Right renal pelvis (tissue), 4 donors: Measurements from ENCODE around the gene TRIOBP. TPM values are rescaled to one million over a fixed set of nuclear protein-coding genes. Genes with fewer than 3 reads are reported as not detected.
"Not testable (repeated sequence)": the region's sequence is repeated elsewhere in the genome, so short reads cannot be mapped to it uniquely, and the experiment has no call there.

Source experiments
- DNase-seq, 4 donors: peaks; one replicate each; pipeline ENCODE4 v3.0.0-alpha.2; 2013; ENCODE audit warnings: low read depth in 4 of 4, low spot score in 3 of 4, missing footprints in 1 of 4
- polyA plus RNA-seq, 4 donors: library from polyadenylated mRNA; unstranded; fragments of 120-200 nt; gene quantifications; one replicate each; pipeline ENCODE4 v1.2.1, GENCODE V29; 2013; ENCODE audit not compliant: insufficient read length in 4 of 4

The TRIOBP gene
- polyA plus RNA-seq, 4 donors, result 60.6 to 89.0 (median 64.1) TPM

DNA sequence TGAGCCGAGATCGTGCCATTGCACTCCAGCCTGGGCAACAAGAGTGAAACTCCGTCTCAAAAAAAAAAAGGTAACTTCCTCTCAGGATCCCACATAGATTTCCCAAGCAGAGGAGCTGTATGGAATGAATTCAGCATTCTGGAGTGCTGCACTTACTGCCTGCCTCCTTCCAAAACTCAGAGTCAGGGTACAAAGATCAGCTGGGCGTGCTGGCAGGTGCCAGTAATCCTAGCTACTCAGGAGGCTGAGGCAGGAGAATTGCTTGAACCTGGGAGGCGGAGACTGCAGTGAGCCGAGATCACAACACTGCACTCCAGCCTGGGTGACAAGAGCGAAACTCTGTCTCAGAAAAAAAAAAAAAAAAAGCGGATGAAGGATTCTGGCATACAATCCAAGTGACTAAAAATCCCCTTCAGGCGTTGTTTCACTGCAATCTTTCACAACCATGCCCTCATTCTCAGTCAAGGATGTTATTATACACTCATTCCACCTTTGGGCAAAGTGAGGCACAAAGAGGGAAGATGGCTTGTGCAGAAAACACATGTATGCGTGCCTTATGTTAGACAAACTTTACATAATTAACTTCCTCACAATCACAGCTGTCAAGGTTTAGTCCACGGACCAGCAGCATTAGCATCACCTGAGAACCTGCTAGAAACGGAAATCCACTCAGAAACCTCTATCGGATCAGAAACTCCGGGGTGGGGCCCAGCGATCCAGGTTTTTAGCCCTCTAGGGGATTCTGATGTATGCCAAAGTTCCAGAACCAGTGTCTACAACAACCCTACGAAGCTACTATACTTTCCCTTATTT is 11.8 kb upstream of the TRIOBP start:
- DNase-seq, result no peak

DNA sequence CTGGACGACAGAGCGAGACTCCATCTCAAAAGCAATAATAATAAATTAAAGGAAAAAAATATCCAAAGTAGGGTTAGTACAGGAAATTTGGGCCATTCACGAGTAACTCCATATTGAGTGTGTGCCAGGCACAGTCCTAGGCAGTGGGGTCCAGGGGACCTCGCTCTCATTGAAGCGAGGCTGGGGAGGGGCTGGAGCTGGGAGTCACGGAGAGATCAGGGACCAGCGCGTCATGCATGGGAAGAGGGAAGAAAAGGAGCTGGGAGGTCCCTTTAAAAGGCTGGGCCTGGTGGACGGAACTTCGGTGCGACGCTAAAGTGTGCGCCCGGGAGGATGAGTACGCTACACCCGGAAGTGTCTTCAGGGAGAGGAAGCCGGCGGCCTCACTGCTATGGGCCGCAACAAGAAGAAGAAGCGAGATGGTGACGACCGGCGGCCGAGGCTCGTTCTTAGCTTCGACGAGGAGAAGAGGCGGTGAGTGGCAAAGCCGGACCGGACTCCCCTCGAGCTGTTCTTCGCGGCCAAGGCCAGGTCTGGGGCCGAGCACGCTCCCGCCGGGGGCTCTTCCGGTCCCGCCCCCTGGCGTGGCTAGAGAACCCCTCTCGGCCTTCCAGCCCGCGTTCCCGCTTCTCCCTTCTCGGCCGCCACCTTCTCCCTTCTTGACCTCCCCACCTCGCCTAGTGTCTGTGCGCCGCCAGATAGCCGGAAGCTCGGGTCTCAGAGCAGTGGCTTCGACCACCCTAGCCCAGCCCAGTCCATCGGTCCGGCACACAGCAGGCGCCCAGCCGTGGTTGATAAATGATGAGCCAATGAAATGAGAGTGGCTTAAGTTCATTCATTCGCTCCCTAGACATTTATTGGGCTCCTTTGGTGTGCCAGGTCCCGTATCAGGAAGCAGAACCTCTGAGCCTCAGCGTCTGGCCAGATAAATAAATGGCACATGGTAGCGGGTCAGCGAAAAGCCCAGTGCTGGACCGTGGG is 10.6 kb upstream of the TRIOBP start, which contains the start of gene NOL12:
Gene NOL12, plus strand, starts transcription at position 342 of the 981 bp plus-strand sequence. Its CDS starts 50 bp downstream, at position 392.
- peak in 3 of 4 donors; percentile 76 to 90 (median 76) for DNase-seq

DNA sequence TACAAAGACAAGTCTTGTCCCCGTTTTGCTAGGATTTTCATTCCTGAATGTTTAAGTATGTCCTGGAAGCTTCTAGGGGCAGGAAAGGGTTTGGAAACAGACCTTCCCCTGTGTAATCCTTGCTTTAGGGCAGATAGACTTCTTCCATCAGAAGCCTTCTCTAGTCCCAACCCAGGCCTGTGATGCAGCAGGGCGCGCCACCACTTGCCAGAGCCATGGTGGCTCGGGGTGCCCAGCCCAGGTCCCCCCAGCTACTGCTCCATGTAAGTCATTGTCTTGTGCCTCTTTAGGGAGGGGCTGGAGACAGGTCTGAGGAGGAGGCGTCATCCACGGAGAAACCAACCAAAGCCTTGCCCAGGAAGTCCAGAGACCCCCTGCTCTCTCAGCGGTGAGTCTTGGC is 6.4 kb upstream of the TRIOBP start:
- no peak for DNase-seq

DNA sequence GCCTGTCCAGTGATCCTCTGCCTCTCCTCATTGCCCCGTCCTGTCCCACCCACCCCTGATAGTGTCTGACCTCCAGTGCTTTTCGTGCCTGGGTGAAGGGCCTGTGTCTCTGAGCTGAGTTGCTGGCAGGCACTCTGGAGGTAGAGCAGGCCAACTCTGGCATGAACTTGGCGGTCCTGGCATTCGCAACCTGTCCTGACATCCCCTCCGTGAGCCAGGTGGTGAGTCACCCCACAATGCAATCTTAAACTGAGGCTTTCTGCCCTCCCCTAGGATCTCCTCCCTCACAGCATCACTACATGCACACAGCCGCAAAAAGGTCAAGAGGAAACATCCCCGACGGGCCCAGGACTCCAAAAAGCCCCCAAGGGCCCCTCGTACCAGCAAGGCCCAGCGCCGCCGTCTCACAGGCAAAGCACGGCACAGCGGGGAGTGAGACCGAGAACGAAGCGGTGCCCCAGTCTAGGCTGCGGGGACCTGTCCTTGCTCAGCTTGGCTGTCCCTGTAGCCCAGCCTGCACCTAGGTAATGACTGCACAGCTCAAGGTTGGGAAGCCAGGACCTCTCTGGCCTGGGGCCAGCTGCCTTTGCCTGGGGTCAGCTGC is 5.8 kb upstream of the TRIOBP start:
- DNase-seq, result no peak

DNA sequence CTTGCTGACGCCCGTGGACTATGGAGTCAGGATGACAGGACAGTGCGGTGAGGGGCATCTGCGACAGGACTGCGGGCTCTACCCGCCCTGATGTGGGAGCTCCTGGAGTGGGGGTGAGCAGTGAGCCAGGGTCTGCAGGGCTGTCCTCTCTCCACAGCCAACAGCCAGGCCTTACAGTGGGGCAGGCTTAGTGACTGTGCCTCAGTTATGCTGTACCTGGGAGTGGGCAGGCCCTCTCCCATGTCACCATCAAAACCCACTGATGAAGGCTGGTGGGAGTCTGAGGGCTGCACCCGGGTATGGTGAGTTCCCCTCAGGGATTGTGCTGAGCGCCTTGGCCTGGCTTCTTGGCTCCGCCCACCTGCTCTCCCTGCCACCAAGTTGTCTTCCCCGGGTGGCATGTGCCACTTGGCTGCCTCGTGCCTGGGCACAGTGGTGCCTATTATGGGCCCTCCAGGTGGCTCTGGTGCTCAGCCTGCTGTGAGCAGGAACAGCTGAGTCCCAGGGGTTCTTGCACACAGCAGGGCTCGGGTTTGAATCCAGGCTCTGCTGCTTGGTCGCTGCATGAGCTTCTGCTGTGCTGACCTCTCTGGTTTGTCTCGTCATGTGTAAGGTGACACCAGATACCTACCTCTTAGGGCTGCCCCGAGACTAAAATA is 4.1 kb upstream of the TRIOBP start:
- DNase-seq, result no peak

DNA sequence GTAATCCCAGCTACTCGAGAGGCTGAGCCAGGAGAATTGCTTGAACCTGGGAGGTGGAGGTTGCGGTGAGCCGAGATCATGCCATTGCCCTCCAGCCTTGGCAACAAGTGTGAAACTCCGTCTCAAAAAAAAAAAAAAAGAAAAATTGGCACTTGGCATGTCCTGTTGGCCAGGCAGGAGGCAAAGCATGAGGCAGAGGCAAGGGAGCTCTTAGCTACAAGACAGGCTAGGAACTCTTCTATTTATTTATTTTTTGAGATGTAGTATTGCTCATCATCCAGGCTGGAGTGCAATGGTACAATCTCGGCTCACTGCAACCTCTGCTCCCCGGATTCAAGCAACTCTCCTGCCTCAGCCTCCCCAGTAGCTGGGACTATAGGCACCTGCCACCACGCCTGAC is 2.7 kb upstream of the TRIOBP start:
- not testable (repeated sequence) for DNase-seq

DNA sequence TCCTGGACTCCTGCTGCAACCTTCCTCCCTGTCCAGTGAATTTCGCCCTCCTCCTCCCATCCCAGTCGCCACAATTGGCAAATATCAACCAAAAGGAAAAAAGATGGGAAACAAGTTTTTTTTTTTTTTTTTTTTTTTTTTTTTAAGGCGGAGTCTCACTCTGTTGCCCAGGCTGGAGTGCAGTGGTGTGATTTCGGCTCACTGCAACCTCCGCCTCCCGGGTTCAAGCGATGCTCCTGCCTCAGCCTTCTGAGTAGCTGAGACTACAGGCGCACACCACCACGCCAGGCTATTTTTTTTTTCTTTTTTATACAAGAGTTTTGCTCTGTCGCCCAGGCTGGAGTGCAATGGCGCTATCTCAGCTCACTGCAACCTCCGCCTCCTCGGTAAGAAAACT is 590 bp upstream of the TRIOBP start:
- DNase-seq, result not testable (repeated sequence)

DNA sequence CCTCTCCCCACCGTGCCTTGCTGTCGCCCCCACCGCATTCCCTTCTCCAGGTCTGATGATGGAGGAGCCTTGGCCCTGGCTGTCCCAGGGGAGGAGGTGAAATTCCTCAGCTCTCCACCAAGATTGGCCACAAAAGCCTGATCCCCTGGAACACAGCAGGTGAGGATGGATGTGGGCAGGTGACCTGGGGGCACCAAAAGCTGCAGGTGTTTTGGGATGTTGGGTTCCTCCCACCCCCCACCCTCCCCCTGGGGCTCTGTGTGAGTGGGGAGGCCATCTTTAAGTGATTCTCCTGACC is 639 bp downstream of the TRIOBP start:
- DNase-seq, result no peak

DNA sequence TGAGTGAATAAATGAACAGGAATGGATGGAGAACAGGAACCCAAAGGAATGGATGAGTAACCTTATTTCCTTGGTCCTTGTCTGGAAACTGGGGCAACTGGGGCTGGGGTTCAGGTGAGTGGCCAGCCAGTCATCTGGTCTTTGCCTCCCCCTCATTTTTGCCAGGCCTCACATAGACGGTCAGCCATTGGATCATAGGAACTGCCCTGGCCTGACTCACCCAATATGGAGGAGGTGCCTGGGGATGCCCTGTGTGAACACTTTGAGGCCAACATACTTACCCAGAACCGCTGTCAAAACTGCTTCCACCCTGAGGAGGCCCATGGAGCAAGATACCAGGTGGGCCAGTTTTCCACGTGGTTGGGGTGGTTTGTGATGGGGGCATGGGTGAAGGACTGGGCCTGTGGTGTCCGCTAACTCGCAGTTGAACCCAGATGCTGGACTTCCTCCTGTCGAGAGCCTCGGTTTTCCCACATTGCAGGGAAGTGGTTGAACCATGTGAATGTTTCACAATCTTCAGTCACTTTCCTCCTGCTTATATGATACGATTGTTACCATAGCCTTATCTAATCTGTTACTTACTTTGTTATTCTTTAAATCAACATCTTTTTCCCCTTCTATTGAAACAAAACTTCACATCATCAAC is 4.4 kb downstream of the TRIOBP start:
- no peak for DNase-seq

DNA sequence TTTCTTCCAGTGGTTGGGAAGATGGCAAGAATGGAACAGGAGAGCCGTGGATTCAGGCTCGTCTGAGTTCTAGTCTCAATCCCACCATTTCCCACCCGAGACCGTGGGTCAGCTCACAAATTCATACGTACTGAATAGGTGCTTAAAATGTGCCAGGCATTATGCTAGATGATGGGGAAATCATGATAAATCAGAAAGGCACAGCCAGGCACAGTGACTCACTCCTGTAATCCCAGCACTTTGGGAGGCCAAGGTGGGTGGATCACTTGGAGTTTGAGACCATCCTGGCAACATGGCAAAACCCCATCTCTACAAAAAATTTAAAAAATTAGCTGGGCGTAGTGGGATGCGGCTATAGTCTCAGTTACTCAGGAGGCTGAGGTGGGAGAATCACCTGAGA is 7.1 kb downstream of the TRIOBP start:
- DNase-seq, result no peak

DNA sequence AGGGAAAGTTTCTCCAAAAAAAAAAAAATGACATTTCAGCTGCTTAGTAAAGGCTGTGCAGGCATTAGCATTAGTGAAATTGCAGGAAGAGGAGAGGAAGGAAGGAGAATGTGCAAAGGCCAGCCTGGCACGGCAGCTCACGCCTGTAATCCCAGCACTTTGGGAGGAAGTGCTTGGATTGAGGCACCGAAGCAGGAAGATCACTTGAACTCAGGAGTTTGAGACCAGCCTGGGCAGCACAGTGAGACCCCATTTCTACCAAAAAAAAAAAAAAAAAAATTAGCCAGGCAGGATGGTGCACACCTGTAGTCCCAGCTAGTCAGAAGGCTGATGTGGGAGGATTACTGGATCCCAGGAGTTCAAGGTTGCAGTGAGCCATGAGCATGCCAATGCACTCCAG is 7.8 kb downstream of the TRIOBP start:
- no peak for DNase-seq

DNA sequence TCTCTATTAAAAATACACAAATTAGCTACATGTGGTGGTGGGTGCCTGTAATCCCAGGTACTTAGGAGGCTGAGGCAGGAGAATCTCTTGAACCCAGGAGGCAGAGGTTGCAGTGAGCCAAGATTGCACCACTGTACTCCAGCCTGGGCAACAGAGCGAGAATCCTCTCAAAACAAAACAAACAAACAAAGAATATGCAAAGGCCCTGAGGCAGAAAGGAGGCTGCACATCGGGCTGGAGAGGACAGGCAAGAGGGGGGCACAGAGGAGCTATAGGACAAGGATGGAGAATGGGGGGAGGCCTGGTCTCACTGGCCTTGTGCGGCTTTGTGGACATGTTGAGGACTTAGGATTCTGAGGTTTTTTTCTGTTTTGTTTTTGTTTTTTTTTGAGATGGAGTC is 8.4 kb downstream of the TRIOBP start:
- no peak for DNase-seq

DNA sequence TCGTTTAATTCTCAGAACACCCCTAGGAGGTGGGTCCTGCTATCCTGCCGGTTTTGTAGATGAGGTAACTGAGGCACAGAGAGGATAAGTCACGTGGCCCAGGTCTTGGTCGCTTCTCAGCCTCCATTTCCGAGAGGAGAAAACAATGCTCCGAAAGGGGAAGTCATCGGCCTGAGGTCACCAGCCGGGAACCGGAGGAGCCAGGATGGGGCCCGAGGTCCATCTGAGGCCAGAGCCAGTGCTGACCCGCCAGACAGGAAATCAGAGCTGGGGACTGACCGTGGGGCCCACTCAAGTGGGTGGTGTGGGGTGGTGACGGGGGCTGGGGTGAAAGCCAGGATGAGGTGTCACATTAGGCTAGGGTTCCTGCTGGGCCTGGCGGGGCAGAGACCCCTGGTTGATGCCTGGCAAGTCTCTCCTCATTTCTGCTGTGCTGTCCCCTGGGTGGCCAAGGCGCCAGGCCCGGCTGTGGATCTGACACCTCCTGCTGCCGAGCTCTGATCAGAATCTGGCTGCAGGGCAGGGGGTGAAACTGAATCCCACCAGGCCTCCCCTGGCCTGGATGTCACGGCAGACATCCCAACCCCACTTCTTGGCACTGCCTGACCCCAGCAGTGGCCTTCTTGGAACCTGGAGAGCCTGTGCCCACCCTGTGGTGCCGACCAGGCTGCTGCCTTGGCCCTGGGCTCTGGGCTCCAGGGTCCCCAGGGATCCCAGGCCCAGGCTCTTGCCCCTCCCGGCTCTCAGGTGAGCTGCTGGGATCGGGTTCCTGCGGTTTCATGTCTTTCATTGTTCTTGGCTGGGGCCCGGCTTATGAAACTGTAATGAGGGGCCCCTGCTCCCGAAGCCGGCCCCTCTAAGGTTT is 12.0 kb downstream of the TRIOBP start:
- DNase-seq, result no peak

DNA sequence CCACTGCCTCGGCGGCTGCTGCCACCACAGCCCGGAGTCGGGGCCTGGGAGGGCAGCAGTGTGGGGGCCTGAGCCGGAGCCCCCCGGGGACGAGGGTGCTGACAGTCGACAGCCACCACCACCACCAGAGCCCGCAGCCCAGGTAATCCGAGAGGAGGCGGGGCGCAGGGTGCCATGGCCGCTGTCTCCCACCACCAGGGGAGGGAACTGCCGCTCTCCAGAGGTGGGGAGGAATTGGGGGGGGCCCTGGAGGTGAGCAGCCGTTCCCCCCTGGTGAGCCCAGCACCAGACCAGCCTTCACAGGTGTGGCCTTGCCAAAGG is 12.6 kb downstream of the TRIOBP start:
- no peak for DNase-seq

DNA sequence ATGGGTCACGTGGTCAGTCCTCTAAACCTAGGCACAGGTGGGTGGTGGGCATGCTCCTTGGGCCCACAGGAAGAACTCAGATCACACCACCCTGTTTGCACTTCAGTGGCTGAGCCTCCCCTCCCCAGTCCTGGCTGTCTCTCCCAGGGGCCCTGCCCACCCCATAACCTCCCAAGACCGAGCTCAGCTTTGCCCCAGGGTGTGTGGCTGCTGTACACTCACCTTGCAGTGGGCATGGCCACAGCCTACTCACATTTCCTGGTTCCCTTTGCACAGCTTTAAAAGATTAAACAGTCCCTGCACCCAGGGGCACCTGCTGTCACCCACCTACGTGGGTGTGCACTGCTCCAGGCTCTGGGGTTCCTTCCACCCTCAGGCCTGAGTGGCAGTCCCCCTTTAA is 13.8 kb downstream of the TRIOBP start:
- DNase-seq, result no peak

DNA sequence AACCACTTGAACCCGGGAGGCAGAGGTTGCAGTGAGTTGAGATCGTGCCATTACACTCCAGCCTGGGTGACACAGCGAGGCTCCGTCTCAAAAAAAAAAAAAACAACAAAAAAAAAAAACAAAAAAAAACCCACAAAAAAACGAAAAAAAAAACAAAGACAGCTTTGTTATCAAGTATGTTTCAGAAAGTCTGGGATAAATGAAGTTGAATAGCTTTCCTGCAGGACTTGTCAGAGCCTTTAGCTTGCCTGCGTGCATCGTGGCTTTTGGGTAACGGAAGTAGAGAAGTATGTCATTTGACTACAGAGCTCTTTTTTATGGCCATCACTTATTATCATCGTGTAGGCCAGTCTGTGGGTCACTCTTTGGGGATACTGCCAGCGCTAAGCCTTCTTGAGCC is 14.6 kb downstream of the TRIOBP start:
- no peak for DNase-seq

DNA sequence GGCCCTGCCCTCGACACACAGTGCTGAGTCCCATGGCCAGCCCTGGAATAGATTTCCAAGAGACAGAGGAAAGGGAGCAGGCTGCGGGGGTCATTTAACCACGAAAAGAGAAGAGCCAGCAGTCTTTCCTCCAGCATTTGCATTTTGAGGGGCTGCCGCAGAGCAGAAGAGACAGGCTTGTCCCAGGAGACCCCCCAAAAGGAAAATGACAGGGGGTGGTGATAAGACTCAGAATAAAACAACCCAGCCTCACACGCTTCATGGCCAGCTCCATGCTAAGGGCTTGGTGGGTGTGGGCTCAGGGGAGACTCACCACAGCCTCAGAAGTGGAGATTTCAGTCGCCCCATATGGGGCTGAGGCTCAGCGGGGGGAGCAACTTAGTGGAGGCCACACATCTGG is 16.9 kb downstream of the TRIOBP start:
- no peak for DNase-seq

DNA sequence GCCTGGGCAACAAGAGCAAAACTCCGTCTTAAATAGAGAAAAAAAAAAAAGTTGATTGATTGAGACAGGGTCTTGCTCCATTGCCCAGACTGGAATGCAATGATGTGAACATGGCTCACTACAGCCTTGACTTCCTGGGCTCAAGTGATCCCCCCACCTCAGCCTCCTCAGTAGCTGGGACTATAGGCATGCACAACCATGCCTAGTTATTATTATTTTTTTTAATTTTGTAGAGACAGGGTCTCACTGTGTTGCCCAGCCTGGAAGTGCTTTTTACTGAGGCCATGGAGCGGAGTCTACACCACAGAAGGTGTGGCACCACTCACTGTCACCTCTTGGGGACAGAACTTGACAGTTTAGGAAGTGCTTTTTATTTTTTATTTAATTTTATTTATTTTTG is 17.8 kb downstream of the TRIOBP start:
- DNase-seq, result no peak

DNA sequence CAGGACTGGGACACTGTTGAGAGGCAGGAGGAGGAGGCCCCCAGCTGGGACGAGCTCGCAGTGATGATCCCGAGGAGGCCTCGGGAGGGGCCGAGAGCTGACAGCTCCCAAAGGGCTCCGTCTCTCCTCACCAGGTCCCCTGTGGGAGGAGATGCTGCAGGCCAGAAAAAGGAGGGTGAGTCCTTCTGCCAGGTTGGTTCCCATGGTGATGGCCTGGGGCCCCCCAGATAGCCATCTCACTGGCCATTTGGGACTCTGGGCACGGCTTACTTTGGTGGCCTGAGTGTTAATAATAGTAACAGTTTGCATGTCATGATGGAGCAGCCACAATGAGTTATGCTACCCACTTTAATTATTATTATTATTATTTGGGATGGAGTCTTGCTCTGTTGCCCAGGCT is 18.9 kb downstream of the TRIOBP start:
- DNase-seq, result no peak

DNA sequence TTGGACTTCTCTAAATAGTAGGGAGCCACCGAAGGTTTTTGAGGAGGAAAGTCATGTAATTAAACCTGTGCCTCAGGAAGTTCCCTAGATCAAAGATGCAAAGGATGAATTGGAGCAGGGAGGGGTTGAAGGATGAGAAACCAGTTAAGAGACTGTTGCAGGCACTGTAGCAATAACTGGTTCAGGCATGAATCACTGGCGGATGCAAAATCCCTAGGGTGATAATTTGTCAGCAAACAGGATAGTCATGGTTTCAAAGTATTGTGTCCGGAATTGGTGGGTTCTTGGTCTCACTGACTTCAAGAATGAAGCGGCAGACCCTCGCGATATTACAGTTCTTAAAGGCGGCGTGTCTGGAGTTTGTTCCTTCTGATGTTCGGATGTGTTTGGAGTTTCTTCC is 19.9 kb downstream of the TRIOBP start:
- no peak for DNase-seq
